BJ (cell line): ENCODE data around the gene NUFIP2. TPM values are rescaled to one million over a fixed set of nuclear protein-coding genes. Genes with fewer than 3 reads are reported as not detected.

Experiments
- CTCF ChIA-PET: fragments of 350-600 bp; formaldehyde crosslinking; extraction: SDS; loops from one replicate; lab custom pipeline; 2021; ENCODE audit warnings: antibody characterized with exemption, inconsistent platforms; lab: Yijun Ruan, JAX
- POLR2A ChIA-PET: fragments of 300-600 bp; sonication (Branson Sonifier 250); formaldehyde crosslinking; extraction: SDS; loops from one replicate; lab custom pipeline; 2021; ENCODE audit warnings: antibody characterized with exemption; lab: Charles Lee
- DNase-seq: peaks from one replicate; pipeline ENCODE4 v3.0.0-alpha.2; 2011; ENCODE audit warnings: low read depth
- H3K27me3 ChIP-seq: 2 replicates; pipeline ENCODE4 v1.6.0; 2011; ENCODE audit warnings: low read length; ENCODE audit not compliant: control insufficient read depth, insufficient read depth
- H3K36me3 ChIP-seq: 2 replicates; pipeline ENCODE4 v1.5.1; 2011; ENCODE audit warnings: low read length; ENCODE audit not compliant: control insufficient read depth, insufficient read depth
- H3K4me3 ChIP-seq: 2 replicates; pipeline ENCODE4 v1.5.1; 2011; ENCODE audit warnings: low read depth, mild to moderate bottlenecking, control low read depth, low read length
- polyA plus RNA-seq: library from polyadenylated mRNA; depleted of rRNA; stranded (reverse); fragments of >200 nt; gene quantifications from 2 replicates; pipeline ENCODE4 v1.2.3, GENCODE V29; 2011; rRNA removed
- TF ChIP-seq, protein P1 (sequence below): IDR thresholded peaks from 2 replicates; pipeline ENCODE4 v1.5.1; 2011; ENCODE audit warnings: low read depth, mild to moderate bottlenecking, control low read depth, inconsistent platforms, low read length, moderate library complexity; ENCODE audit not compliant: insufficient read depth

Gene NUFIP2
- polyA plus RNA-seq, 1 experiment: 7.3 TPM

DNA sequence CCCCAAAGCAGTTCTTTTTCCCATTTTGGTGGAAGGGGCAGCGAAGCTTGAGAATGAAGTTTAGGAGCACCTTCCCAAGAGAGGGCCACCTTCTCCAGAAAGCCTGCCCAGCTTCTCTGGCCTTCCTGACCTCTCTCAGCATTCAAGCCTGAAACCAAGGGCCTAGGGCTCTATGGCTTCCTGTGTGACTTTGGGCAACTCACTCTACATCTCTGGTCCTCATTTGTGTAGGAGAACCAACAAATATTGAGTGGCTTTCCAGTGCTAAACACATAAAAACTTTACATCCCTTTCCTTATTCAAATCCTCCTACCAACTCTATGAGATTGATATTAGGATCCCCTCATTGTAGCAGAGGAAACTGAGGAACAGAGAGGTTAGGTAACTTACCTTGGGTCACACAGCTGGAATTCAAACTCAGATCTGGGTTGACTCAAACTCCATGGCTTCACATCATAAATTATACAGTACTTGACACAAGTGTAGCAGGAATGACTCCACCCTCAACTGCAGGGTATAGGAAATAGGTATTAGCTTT is 81.8 kb downstream of the NUFIP2 start:
- Histone ChIP-seq H3K4me3 (no peak overlapping the region), H3K36me3 (no peaks in the 10 kb centered on the region), H3K27me3 (no peaks in the 10 kb centered on the region)
- POLR2A ChIA-PET: no interaction called here
- CTCF ChIA-PET: interaction anchor here (0.7 to 3.8 kb wide), 8 partner anchors 7 to 79 kb away, joined by 3 to 24 read pairs (median 4); partner anchors contain the start of gene MYO18A
- no peak for DNase-seq
- TF ChIP-seq, protein P1, sequence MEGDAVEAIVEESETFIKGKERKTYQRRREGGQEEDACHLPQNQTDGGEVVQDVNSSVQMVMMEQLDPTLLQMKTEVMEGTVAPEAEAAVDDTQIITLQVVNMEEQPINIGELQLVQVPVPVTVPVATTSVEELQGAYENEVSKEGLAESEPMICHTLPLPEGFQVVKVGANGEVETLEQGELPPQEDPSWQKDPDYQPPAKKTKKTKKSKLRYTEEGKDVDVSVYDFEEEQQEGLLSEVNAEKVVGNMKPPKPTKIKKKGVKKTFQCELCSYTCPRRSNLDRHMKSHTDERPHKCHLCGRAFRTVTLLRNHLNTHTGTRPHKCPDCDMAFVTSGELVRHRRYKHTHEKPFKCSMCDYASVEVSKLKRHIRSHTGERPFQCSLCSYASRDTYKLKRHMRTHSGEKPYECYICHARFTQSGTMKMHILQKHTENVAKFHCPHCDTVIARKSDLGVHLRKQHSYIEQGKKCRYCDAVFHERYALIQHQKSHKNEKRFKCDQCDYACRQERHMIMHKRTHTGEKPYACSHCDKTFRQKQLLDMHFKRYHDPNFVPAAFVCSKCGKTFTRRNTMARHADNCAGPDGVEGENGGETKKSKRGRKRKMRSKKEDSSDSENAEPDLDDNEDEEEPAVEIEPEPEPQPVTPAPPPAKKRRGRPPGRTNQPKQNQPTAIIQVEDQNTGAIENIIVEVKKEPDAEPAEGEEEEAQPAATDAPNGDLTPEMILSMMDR: no peak

DNA sequence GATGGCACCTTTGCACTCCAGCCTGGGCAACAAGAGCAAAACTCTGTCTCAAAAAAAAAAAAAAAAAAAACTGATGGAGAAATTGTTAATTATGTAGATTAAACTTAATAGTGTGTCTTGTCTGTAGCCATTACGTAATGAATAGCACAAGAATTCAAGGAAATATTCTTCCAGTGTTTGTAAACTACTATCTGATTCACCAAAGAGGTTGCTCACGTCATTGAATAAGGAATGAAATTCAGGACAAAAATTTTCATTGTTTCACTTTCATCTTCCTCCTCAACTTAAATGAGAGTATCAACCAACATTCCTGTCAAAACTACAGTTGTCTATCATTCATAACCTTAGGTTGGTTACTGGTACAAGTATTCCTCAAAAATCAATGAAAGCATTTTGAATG is 83.1 kb downstream of the NUFIP2 start:
- CTCF ChIA-PET: interaction anchor here (0.6 to 3.8 kb wide), 5 partner anchors 8 to 94 kb away, joined by 3 to 24 read pairs (median 7); partner anchors contain the start of gene MYO18A
- TF ChIP-seq, protein P1: no peak
- POLR2A ChIA-PET: no interaction called here
- H3K27me3 ChIP-seq: no peaks in the 10 kb centered on the region
- no peak for DNase-seq
- no peak overlapping the region for H3K4me3 ChIP-seq
- H3K36me3 ChIP-seq: no peaks in the 10 kb centered on the region

DNA sequence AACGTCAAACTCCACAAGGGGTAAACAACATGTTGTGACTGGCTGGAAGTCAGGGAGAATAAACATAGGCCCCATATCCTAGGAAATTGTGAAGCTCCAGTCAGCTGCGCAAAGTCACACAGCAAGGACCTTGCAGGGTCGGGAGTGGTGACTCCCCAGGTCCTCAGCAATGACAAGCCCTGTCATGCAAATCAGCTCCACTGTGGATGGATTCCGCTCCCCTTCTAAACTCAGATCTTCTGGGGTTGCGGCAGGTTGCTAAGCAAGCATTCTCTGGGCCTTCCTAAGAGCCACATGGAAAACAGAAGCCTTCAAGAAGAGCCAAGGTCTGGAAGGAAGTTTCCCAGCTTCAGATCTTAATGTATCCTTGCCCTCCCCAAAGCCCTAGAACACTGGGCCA is 84.9 kb downstream of the NUFIP2 start:
- Histone ChIP-seq H3K27me3 (no peaks in the 10 kb centered on the region), H3K36me3 (no peaks in the 10 kb centered on the region), H3K4me3 (no peak overlapping the region)
- ChIA-PET POLR2A (no interaction called here), CTCF (interaction anchor here (0.8 to 3.8 kb wide), 7 partner anchors 10 to 93 kb away, joined by 4 to 24 read pairs (median 4); partner anchors contain the start of gene MYO18A)
- DNase-seq: no peak
- TF ChIP-seq, protein P1: no peak

DNA sequence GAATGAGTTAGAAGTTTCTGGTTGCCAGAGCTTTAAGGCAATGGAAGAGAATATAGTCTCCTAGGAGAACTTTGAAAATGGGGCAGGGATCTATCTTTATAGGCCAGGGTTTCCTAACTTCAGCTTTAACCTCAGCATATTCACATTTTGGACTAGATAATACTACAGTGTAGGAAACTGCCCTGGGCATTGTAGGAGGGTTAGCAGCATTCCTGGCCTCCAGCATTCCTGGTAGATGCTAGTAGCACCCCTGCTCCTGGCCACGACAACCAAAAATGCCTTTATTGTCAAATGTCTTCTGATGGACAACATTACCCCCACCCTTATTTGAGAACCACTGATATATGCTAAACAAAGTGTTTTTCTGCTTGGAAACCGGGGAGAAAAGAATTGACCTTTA is 86.0 kb downstream of the NUFIP2 start:
- TF ChIP-seq, protein P1: no peak

More for the DNA sequence above, 86.0 kb downstream of the NUFIP2 start:
- ChIA-PET POLR2A (no interaction called here), CTCF (interaction anchor here (0.8 to 3.6 kb wide), 7 partner anchors 10 to 59 kb away, joined by 3 to 21 read pairs (median 4); partner anchors contain the start of gene MYO18A)
- DNase-seq: no peak
- Histone ChIP-seq H3K36me3 (no peaks in the 10 kb centered on the region), H3K27me3 (no peaks in the 10 kb centered on the region), H3K4me3 (no peak overlapping the region)

Other genes starting within 250 kb of the NUFIP2 start
- 8.2 and 12.0 TPM in 2 replicates for gene MYO18A, start 113.8 kb downstream of the NUFIP2 start, polyA plus RNA-seq
- not detected in 2 replicates for gene CRYBA1, start 47.3 kb downstream of the NUFIP2 start, polyA plus RNA-seq
- gene TAOK1, start 96.2 kb upstream of the NUFIP2 start, polyA plus RNA-seq: 9.1 and 22.1 TPM in 2 replicates